HFFc6 (cell line): ENCODE data around the gene N4BP2L2. TPM values are rescaled to one million over a fixed set of nuclear protein-coding genes. Genes with fewer than 3 reads are reported as not detected.

Experiments used
- DNase-seq: peaks from one replicate; pipeline ENCODE4 v3.0.0-alpha.2; 2018
- H3K27ac Mint-ChIP-seq: 2 replicates; pipeline ENCODE4 v1.8.0; 2020; ENCODE audit warnings: mild to moderate bottlenecking, mixed read lengths
- H3K27me3 Mint-ChIP-seq: 2 replicates; pipeline ENCODE4 v1.8.0; 2021; ENCODE audit warnings: mild to moderate bottlenecking, moderate library complexity, mixed read lengths; ENCODE audit not compliant: insufficient read depth
- H3K36me3 Mint-ChIP-seq: 2 replicates; pipeline ENCODE4 v1.8.0; 2021; ENCODE audit warnings: low read depth, mixed read lengths
- H3K4me1 Mint-ChIP-seq: 2 replicates; pipeline ENCODE4 v1.8.0; 2020; ENCODE audit warnings: low read depth, mixed read lengths
- H3K4me3 Mint-ChIP-seq: 2 replicates; pipeline ENCODE4 v1.8.0; 2020; ENCODE audit warnings: mild to moderate bottlenecking, moderate library complexity, mixed read lengths
- H3K9me3 Mint-ChIP-seq: 2 replicates; pipeline ENCODE4 v1.8.0; 2020; ENCODE audit warnings: mild to moderate bottlenecking, mixed read lengths
- CTCF ChIP-seq: fragments of 200-600 bp; sonication (generic); IDR thresholded peaks from 2 replicates; pipeline ENCODE4 v1.5.0; 2021; ENCODE audit warnings: antibody characterized with exemption, mild to moderate bottlenecking
- total RNA-seq, 6 experiments: library from RNA; stranded (reverse); fragmentation: NEBNext Ultra II Directional; extraction: Animal tissue kit (Norgen Biotek cat#: 25700); gene quantifications; 2 replicates in 1 of 6; 3 replicates in 5 of 6; pipeline ENCODE4 v1.2.3, GENCODE V29; 2021

N4BP2L2 gene
- total RNA-seq, 6 experiments from 2014 or later, result 44.7 to 57.9 (median 50.4) TPM

GRCh38 chr13:32430018-32430747 lies 108.4 kb downstream of the N4BP2L2 start:
- no peaks in the 10 kb centered on the region for H3K9me3 Mint-ChIP-seq
- no peak overlapping the region for H3K27ac Mint-ChIP-seq
- H3K27me3 Mint-ChIP-seq, result peaks cover 4% of the 10 kb centered on the region; the same call in 1 of the 2 replicates
- DNase-seq, result no peak
- peaks cover 20% of the 10 kb centered on the region for H3K4me1 Mint-ChIP-seq
- H3K36me3 Mint-ChIP-seq, result peaks cover 9% of the 10 kb centered on the region; the same call in 1 of the 2 replicates
- TF ChIP-seq CTCF, result no peak
- H3K4me3 Mint-ChIP-seq, result no peak overlapping the region

- Mint-ChIP-seq H3K36me3 (peaks cover 9% of the 10 kb centered on the region; the same call in 1 of the 2 replicates), H3K27ac (no peak overlapping the region), H3K4me1 (peaks cover 20% of the 10 kb centered on the region), H3K9me3 (no peaks in the 10 kb centered on the region), H3K4me3 (no peak overlapping the region), H3K27me3 (peaks cover 4% of the 10 kb centered on the region; the same call in 1 of the 2 replicates)
- DNase-seq, result no peak
- TF ChIP-seq CTCF, result no peak
Observed at GRCh38 chr13:32429433-32429909, 109.1 kb downstream of the N4BP2L2 start.

GRCh38 chr13:32428581-32429432 lies 109.8 kb downstream of the N4BP2L2 start:
- H3K36me3 Mint-ChIP-seq, result peaks cover 9% of the 10 kb centered on the region
- H3K9me3 Mint-ChIP-seq, result no peaks in the 10 kb centered on the region
- no peak for DNase-seq
- H3K27me3 Mint-ChIP-seq, result peaks cover 4% of the 10 kb centered on the region; the same call in 1 of the 2 replicates
- no peak for TF ChIP-seq CTCF
- peak overlapping the region; percentile 32; the same call in 1 of the 2 replicates for H3K27ac Mint-ChIP-seq
- H3K4me3 Mint-ChIP-seq, result peak overlapping the region; percentile 73
- peaks cover 20% of the 10 kb centered on the region for H3K4me1 Mint-ChIP-seq

GRCh38 chr13:32427852-32428580 lies 110.6 kb downstream of the N4BP2L2 start, which contains the start of gene N4BP2L1:
N4BP2L1 (minus strand) TSS chr13:32428130; CDS start chr13:32428082, 48 bp downstream.
- peaks cover 4% of the 10 kb centered on the region; the same call in 1 of the 2 replicates for H3K27me3 Mint-ChIP-seq
- peak within 1 kb of the TSS; percentile 77 for H3K4me3 Mint-ChIP-seq
- no peaks in the 10 kb centered on the region for H3K9me3 Mint-ChIP-seq
- TF ChIP-seq CTCF, result no peak
- peaks cover 20% of the 10 kb centered on the region for H3K4me1 Mint-ChIP-seq
- H3K27ac Mint-ChIP-seq, result peak within 1 kb of the TSS; percentile 32; the same call in 1 of the 2 replicates
- no peak for DNase-seq
- H3K36me3 Mint-ChIP-seq, result peaks cover 9% of the 10 kb centered on the region
